DMS153 (cell line): ENCODE measurements around the gene B4GALT2.

Experiments
- DNase-seq: peaks from one replicate; lab custom pipeline; 2025; lab: John Stamatoyannopoulos, UW

Gene B4GALT2

DNA sequence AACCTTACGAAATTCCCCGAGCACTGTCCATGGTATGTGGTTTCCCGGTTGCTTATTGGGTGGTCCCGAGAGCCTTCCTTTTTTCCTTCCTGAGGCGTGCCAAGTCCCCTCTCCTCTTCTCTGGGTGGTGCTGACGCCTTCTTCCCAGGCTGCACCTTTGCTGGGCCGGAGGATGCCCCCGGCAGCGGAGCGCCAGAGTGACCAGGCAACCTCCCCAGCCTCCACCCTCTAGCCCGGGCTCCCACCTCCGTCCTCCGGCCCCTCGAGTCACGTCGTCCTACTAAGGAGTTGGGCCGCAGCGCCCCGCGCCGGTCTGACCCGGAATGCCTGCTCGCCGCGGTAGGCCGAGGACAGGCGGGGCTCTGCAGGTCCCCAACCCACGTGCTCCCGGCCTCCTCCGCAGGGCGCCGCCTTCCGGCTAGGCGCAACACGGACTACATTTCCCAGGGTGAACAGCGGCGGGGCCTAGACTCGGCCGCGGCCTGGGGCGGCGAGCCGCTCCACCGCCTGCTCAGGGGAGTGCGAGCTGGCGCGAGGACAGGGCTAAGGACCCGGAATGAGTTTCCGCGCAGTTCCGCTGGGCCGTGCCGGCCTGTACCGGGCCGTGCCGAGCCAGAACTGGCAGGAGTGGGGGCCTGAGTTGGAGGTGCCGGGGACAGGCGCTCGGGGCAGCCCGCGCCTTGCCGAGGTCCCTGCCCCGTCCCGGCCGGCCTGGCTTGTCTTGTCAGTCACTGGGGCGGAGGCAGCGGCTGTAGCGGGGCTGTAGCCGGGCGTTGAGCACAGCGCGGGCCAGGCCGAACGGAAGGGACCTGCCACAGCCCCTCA lies 32.6 kb upstream of the B4GALT2 start, which contains the start of gene IPO13:
TSS of gene IPO13 (plus strand) at position 715 of the 825 bp plus-strand sequence. CDS start 651 bp downstream, outside the sequence.
- DNase-seq, result peak; percentile 96

DNA sequence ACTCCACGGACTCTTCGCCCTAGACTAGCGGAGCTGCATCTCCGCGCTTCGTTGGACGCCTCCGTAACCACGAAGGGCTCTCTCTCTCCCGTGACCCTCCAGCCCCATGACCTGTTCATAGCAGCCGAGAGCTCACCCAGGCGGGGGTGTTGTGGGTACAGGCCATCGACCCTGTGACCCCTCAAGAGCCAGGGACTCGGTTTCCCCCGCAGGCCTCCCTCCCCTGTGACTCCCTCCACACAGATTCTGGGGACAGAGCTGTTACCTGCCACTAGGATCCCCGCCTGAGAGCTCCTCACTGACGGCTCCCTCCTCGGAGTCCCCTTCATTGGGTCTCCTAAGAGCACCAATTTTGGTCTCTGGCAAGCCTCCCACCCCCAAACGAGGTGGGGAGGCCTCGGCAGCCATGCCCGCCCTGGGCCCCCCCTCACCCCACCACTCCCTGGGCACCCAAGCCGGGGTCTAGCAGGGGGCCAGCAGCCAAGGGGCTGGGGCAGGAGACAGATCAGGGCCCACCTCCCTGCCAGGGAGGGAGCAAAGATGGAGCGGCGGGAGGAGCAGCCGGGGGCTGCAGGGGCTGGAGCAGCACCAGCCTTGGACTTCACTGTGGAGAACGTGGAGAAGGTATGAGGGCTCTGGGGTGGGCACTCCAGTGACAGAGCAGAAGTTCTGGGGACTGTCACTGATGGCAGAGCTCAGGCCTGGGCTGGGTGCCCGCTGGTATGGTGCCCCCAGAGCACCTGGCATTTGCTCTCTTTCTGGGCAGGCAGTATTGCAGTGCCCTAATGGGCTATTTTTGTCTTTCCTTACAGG lies 31.7 kb upstream of the B4GALT2 start:
- no peak for DNase-seq

DNA sequence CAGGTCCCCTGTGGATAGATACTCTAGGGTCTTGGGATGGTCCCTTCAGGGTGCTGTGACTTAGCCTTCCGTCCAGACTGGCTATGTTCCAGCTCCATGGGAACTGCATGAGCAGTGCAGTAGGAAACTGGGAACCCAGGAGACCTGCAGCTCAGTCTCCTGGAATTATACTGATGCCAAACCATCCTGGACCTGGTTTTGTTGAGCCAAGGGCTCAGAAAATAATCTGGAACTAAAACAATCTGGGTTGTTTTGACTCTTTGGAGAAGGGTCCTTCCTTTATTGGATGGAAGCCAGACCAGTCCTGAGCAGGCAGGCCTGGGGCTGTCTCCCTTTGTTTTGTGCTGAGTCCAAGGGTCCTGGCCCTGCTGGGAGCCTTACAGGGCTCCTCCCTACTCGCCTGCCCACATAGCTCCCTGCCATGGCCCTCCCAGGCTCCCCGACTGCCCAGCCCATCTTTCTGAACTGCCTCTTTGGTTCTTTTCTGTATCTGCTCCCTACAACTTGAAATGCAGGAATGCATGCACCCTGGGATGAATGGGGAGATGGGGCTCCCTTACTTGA lies 31.1 kb upstream of the B4GALT2 start:
- DNase-seq, result no peak

DNA sequence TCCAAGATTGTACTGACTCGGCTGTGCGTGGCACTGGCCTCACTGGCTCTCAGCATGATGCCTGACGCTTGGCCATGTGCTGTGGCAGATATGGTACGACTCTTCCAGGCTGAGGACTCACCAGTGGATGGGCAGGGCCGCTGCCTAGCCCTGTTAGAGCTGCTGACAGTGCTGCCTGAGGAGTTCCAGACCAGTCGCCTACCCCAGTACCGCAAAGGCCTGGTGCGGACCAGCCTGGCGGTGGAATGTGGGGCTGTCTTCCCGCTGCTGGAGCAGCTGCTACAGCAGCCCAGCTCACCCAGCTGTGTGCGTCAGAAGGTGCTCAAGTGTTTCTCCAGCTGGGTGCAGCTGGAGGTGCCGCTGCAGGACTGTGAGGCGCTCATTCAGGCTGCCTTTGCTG lies 29.3 kb upstream of the B4GALT2 start:
- no peak for DNase-seq

DNA sequence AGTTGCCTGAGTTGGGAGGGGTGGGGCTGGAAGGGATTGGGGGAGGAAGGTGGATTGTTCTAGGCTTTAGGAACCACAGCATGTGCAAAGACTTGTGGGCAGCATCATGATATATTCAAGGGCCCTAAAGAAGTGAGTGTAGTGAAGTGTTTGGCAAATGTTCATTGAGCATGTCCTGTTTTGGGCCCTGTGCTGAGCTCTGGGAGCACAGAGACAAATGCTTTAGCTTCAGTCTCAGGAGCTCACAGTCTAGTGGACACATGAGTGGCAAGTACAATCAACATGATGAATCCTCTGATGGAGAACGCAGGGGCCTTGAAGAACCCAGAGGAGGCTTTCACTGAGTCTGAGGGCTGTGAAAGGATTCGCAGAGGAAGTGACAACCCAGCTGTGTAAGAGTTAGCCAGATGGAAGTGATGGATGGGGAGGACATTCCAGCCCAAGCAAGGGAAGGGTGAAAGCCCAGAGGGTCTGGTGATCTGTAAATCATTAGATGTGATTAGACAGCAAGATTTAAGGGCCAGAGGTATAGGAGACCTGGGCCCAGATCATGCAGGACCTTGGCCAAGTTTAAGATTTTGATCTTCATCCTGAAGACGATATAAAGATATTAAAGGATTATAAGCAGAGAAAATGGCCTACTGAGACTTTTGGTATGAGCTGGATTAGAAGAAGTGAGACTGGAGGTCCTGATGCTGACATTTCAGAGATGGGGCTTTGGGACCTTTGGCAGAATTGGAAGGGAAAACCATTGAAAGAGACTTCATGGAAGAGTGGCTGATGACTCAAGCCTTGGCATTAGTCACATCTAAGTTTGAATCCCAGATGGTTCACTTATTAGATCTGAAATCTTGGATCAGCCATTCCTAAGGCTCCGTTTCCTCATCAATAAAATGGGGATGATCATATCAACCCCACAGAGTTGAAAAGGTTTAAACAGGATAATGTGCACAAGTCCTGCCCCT lies 27.7 kb upstream of the B4GALT2 start:
- no peak for DNase-seq

DNA sequence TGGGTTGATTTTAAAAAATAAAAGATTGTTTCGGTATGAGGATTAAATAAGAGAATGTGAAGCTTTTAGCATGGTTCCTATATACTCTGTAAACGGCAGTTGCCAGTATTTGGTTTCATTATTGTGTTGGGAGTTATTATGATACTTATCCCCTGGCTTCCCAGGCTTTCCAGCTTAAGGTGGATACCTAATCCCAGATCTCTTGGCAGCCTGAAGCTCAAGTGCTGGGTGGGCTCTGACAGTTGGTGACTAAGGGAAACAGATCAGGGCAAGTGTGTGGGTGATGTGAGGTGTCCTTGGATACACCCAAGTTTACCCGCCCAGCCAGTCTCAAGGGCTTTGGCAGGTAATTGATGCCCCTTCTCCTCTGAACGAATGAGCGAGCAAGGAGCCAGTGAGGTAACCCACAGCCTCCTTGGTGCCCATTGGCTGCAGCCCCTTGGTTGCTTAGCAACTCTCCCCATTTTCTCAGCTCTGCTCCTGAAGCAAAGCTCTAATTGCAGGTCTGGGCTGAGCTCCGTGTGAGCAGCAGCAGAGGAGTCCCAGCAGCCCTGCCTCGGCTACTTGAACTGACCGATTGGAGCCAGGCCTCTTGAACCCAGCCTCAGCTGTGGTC lies 26.2 kb upstream of the B4GALT2 start:
- no peak for DNase-seq

DNA sequence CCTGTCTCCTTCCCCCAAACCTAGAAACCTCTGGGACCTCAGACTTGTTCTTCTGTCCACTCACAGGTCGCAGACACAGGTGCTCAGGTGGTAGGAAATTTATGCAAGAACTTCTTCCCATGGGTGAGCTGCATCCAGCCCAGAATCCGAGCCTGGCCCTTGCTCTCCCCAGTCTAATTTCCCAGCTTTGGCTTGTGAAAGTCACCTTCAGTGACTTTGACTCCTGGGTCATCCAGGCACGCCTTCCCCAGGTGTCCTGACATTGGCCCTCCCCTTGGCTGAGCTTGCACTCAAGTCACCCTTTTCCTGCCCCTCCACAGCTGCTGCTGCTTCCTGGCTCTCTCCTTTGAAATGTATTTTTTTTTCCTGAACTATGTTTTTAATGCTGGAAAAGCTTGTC lies 25.6 kb upstream of the B4GALT2 start:
- no peak for DNase-seq

DNA sequence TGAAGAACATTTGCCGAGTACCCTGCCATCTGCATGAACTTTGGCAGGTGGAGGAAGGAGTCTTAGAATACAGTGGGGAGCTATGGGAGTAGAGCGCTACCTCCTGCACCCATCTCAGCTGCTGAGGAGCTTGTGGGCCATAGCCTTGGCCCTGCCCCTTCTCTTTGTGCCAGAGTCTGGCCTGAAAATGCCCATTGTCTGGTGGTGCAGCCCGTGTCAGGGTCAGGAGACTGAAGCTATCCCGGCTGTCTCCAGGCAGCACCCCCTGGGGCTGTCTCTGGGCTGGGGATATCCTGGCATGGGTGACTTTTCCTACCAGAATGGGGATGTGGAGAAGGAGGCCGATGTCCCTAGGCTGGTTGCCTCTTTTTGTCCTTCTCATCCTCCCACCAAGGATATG lies 25.0 kb upstream of the B4GALT2 start:
- DNase-seq, result no peak

DNA sequence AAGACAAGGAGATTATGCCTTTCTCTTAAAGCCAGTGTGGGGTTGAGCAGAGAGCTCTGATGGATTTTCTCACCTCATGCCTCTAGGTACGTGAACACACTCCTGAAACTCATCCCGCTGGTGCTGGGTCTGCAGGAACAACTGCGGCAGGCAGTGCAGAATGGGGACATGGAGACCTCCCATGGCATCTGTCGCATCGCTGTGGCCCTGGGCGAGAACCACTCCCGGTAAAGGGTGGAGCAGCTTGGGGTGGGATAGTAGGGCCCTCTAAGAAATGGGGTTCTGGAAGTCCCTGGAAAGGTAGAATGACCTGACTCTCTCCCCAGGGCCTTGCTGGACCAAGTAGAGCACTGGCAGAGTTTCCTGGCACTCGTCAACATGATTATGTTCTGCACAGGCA lies 22.8 kb upstream of the B4GALT2 start:
- DNase-seq, result no peak

DNA sequence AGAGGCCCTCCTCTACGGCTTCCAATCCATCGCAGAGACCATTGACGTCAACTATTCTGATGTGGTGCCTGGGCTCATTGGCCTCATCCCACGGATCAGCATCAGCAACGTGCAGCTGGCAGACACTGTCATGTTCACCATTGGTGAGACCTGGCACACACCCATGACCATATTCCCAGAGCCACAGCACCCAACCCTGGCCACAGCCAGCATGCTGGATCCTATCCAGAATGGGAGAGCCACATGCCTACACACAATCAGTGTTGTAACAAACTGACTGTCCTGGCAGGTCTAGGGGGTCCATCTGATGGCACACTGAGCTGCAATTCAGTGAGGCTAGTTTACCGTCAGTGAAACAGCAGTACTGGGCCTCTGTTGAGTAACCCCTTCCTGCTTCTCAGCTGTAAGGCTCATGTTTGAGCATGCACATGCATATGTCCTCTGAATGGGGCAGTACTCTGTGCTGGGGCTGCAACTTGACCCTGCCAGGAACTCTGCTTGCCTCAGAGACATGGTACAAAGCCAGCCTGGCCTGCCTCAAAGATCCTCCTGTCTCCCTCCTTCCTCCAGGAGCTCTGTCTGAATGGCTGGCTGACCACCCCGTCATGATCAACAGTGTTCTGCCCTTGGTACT lies 21.5 kb upstream of the B4GALT2 start:
- DNase-seq, result no peak

DNA sequence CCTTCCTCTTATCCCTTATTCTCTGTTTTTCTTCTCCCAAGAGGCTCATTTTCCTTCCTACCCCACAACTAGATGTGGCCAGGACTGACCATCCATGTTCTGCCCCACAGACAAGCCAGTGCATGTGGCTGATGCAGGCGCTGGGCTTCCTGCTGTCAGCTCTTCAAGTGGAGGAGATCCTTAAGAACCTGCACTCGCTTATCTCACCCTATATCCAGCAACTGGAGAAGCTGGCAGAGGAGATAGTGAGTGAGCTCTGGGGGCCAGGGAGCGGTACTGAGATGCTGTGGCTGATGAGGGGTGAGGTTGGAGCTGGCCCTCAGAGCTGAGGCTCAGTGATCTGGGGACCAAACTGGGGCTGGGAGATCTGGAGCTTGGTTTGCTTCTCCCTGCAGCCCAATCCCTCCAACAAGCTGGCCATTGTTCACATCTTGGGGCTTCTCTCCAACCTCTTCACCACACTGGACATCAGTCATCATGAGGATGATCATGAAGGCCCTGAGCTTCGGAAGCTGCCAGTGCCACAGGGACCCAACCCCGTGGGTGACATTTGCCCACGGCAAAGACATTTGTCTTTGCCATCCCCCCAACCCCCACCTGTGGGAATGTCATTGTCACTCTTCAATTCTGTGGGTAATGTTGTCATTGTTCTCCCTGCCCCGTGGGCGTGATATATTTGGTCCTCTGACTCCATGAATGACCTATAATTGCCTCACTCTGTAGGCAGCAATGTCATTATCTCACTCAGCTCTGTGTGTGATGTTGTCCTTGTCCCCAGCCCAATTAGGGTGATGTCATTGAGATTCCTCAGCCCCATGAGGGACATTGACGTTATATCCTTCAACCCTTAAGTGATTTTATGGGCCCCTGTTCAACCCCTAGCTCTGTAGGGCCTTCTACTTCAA lies 20.4 kb upstream of the B4GALT2 start:
- DNase-seq, result no peak

DNA sequence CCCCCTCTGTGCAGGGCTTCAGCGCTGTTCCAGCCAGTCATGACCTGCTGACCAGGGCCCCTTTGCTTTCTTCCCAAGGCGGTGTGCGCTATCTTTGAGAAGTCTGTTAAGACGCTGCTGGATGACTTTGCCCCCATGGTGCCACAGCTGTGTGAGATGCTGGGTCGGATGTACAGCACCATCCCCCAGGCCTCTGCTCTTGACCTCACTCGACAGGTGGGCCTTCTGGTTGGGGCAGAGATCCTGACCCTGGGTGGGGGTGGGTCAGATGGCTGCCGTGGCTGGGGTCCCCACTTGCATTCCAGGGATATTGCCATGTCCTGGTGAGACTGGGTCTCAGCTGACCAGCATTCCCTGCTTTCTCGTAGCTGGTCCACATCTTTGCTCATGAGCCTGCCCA lies 18.2 kb upstream of the B4GALT2 start:
- DNase-seq, result no peak

DNA sequence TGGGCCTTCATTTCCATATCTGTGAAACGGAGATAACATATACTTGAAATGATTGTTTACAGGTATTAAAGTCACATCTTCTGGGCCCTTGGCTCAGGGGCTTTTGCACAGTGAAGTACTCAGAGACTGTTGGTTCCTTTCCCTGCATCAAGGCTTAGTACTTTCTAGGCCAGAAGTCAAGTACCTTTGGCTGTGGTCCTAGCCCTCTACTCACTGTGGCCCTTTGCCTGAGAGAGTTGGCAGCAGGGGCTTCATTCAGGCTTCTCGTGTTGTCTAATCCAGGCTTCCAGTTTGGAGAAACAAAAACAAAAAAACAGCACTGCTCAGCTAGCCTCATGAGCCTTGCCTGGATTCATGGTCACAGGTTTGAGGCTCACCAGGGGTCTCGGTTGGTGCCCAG lies 17.3 kb upstream of the B4GALT2 start:
- no peak for DNase-seq

DNA sequence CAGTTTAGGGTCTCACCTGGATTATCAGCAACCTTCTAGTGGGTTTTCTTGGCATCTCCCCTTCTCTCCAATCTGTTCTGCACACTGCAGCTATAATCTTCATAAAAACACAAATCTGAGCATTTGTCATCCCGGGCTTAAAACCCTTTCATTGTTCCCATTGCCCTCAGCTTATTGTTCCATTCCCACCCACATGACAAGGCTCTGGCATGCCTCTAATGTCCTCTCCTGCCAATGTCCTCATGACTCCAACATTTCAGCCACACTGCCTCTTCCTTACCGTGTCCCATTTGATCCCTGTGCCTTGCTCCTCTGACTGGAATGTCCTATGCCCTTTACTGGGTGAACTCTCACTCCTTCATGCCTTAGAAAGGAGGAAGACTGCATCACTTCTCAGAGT lies 16.7 kb upstream of the B4GALT2 start:
- DNase-seq, result no peak

DNA sequence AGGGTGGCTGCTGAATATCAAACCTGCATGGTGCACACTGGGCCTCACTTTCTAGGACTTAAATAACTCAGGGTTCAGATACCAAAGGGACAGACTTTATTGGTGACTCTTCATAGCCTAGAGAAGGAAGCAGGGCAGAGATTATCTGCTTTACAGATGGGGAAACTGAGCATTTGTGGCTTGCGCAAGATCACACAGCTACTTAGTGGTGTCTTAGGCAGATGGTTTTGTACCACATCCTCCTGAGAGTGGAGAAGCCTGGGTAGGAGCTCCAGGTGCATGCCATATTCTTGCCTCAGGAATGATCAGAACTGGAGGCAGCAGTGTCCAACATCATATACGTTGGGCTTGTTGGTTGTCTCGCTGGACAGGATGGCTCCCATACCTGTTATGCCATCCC lies 16.0 kb upstream of the B4GALT2 start:
- DNase-seq, result no peak

DNA sequence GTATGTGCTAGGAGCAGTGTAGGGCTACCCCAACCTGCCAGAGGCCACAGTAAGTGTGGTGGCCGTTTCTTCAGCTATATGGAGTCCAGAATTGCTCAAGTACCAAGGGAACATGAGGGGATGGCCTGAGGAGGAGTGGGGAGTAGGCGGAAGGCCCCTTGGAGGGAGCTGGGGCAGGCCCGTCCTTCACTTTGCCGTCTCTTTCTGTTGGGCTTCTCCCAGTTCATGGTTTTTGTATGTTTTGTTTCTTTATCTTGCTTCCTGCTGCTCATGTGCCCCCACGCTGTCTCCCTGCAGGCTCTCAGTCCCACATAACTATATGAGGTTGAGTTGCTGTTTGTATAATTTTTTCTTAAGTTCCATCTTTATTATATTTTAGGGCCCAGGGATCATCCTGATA lies 15.1 kb upstream of the B4GALT2 start:
- no peak for DNase-seq

DNA sequence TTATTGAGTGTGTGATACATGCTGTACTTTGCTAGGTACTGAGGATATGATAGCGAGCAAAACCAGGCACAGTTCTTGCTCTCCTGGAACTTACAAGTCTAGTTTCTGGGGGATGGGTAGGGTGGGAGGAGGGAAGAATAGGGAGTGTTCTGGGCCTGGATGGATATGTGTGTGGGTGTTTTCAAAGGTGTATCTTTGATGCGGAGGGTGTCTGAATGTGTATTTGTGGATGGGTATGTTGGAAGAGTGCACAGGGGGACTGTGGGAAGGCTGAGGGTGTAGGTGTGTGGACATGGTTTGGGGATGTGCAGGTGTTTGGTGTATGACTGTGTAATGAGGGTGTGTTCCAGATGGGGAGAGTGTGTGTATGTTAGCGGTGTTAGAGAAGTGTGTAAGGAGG lies 13.7 kb upstream of the B4GALT2 start:
- no peak for DNase-seq

DNA sequence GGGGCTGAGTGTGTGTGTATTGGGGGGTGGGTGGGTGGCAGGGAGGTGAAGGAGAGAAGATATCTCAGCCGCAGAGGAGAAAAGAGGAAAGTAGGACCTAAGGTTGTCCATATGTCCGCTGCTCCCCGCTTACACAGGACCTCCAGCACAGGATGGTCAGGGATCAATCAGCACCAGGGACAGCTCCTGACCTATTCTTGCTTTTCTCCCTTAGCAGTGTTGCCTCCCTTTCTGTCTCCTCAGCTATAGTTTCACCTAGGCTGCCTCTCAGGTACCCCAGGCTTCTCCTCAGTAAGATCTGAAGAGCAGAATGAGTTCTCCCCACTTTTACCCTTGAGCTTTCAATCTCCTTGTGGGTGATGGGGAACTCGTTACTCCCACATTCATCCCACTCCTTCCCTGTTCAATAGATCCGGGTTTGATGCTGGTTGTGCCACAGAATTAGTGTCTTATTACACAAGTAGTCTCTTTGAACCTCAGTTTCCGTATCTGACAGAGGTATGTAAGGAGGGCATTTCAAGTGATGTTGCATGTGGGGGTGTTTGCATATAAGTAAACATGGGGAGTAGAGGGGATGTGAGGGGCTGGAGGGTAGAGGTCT lies 10.6 kb upstream of the B4GALT2 start:
- DNase-seq, result no peak

DNA sequence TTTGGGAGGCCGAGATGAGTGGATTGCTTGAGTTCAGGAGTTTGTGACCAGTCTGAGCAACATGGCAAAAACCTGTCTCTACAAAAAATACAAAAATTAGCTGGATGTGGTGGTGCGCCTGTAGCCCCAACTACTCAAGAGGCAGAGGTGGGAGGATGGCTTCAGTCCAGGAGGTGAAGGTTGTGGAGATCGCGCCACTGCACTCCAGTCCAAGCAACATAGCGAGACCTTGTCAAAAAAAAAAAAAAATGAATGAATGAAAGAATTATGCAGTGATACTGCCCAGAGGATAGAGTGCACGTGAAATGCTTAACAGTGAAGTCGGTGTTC lies 9.6 kb upstream of the B4GALT2 start:
- DNase-seq, result no peak
